T-helper 22 cell (primary cell): ENCODE data around the gene ARMCX2.
"Not testable (repeated sequence)": the region's sequence is repeated elsewhere in the genome, so short reads cannot be mapped to it uniquely, and the experiment has no call there.

ENCODE experiments used
- DNase-seq: peaks from one replicate; pipeline ENCODE4 v3.0.0-alpha.2; 2020; ENCODE audit warnings: low read depth

ARMCX2 gene

GRCh38 chrX:101659601-101660063, at the start of gene ARMCX2:
Gene ARMCX2 (minus strand): TSS chrX:101659850. CDS start chrX:101657588, 2,262 bp downstream.
- no peak for DNase-seq

- no peak for DNase-seq
Observed at GRCh38 chrX:101709384-101709783, 49.7 kb upstream of the ARMCX2 start.

DNA sequence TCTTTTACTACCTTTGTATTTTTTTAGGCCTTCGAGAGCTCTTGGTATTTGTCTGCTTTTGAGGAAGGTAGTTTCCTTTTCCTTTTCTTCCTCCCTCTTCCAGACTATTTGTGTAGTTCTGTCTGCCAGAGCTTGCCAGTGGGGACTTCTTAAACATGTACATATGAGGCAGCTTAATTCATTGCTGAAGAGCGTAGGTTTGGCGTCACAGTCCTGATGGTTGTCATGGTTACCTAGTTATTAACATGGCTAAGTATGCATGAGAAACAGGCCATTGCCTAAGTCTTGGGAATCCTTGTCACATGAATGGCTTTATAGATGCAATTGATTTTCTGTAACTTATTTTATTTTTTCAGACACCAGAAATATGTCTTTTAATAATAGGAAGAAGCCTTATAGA, 48.5 kb upstream of the ARMCX2 start:
- no peak for DNase-seq

- no peak for DNase-seq
Observed at GRCh38 chrX:101693476-101693875, 33.8 kb upstream of the ARMCX2 start.

DNA sequence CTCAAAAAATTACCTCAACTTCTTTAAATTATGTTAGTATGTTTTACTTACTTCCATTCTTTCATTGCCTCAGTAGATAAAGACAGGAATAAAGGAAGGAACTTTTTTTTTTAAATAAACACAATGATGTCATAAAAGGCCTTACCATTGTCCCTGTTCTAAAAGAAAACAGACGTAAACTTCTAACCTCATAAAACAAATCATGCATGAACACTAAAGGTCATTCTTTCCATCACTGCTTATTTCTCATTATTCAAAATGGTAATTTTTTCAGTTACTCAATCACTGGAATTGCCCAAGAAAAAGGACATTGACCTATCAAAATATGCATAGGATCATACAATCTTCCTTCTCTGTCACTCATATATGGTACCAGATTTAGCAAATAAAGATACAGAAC, 32.2 kb upstream of the ARMCX2 start:
- no peak for DNase-seq

GRCh38 chrX:101686574-101686973, 26.9 kb upstream of the ARMCX2 start:
- DNase-seq, result no peak

- no peak for DNase-seq
Observed at GRCh38 chrX:101685923-101686322, 26.3 kb upstream of the ARMCX2 start.

DNA sequence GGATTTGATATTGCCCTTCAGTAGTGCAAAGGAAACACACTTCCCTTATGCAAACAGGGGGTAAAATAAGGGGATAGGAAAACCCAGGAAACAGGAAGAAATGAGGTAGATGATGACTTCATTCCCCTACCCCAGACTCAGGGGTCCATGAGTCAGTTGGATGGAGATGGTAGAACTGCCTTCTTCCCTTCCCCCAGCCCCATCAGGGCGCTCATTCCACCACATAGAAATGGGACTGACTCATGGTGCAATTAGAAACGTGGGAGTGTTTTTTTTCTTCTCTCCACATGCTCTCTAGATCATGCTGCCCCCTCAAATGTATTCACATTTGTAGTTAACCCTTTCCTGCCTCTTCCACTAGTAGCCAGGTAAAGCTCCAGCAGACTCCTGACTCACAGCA, 23.1 kb upstream of the ARMCX2 start:
- DNase-seq, result no peak

DNA sequence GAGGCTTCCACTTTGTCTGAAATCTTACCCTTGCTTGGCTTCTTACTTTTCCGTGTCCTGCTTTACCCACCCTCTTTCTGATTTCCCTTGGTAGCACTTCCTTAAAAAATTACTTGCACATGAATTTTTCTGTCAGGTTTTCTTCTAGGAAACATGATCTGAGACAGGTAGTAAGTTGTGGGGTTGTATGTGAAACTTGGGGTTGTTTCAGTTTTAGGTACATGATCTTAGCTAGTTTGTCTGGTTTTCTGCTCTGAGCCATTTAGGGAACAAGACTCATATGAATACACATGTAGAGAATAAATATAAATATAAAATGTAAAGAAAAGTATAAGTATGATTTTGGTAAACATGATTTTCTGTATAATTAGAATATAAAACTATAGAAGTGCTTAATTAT, 17.4 kb upstream of the ARMCX2 start:
- no peak for DNase-seq

DNA sequence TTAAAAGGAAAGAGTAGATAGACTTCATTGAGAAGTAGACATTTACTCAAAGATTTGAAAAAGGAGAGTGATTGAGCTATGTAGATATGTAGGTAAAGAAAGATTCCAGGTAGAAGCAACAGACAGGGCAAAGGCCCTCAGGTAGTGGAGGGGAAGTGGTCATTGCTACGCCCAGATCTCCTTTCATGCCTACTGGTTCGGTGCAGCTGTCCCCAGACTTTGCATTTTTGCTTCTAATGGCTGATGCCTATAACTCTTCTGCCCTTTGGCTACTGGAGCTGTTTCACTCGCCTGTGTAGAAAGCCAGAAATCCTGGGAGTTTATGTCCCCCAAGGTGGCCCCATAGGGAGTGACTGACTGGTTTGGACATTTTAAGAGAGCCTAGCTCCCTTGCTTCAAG, 16.9 kb upstream of the ARMCX2 start:
- no peak for DNase-seq

DNA sequence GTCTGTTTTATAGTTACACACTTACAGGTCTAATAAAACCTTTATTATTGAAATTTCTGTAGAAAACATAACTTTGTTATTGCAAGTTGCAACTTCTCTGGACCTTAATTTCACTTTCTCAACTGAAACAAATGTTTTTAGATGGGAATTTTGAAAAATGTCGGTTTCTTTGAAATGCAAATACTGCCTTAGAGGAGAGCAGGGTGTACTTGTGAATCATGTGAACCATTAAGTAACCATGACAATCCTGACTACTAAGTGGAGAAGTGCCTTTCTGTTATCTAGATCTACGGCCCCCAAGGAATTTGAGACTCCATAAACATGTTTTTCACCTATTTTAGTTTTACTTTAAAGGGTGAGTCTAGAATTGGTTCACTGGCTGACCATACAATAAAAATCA, 8.5 kb upstream of the ARMCX2 start:
- DNase-seq, result no peak

DNA sequence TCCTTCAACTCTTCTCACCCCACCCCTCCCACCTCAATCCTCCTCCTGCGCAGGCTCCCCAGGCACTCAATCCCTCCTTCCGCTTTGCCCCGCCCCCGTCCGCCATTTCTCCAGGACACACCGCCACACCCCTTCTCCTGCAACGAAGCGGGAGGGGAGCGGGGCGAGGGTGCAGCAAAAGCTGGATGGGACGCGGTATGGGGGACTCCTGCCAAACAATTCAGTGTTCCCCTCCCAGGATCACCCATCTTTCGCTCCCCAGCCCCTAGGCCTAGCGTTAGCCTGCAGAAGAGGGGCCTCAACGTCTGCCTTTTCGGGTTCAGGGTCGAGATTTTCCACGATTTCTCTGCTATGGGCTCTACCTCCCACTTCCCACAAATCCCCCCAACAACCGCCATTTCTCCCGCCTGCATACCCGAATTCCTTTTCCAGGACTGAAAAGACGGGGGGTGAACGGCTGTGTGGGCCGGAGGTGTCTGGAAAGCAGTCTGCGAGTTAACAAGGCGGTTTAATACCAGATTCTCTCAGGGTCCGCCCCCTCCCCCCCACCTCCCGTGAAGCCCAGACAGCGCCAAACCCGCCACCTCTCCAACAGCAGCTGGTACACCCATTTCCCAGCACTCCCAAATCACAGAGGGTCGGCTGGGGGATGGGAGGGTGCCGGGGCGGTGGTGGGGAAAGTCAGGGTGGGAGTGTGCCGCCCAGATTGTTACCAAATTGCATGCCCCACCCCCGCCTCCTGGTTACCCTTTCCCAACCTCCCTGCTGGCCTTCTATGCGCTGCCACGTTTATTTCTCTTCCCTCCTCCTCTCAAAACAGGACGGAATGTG, 774 bp downstream of the ARMCX2 start:
- peak; percentile 39 for DNase-seq

- no peak for DNase-seq
Observed at GRCh38 chrX:101657495-101657894, 2.2 kb downstream of the ARMCX2 start.

DNA sequence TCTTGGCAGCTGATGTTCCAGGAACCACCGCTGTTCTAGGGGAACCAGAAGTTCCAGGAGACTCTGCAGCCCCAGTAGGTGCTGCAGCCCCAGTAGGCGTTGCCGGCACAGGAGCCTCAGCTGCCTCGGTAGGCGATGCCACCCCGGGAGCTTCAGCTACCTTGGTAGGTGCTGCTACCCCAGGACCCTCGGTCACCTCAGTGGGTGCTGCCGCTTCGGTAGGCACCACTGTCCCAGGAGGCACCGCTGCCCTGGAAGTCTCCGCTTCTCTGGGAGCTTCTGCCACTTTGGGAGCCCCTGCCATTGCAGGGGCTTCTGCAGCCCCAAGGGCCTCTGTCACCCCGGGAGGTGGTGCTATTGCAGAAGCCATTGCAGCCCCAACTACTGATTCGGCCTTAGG, 2.8 kb downstream of the ARMCX2 start:
- no peak for DNase-seq

DNA sequence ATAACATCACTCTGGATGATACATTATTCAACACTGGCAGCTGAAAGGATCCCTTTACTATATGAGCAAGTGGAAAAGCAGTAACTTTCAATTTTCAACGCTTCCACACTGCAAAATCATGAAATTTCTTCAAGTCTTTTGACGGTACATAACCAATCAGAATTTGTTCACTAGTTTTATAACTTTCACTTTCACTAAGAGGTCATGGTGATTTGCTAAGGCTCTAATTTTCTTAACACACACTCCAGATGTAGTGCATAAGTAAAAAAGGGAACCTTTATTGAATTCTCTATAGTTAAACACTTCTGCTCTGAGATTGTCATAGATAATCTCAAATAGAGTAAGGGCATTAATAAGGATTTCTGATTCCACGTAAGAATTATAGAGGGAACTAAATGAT, 4.1 kb downstream of the ARMCX2 start:
- DNase-seq, result no peak

DNA sequence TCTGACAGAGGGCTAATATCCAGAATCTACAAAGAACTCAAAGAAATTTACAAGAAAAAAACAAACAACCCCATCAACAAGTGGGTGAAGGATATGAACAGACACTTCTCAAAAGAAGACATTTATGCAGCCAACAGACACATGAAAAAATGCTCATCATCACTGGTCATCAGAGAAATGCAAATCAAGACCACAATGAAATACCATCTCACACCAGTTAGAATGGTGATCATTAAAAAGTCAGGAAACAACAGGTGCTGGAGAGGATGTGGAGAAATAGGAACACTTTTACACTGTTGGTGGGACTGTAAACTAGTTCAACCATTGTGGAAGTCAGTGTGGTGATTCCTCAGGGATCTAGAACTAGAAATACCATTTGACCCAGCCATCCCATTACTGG, 11.9 kb downstream of the ARMCX2 start:
- DNase-seq, result not testable (repeated sequence)

DNA sequence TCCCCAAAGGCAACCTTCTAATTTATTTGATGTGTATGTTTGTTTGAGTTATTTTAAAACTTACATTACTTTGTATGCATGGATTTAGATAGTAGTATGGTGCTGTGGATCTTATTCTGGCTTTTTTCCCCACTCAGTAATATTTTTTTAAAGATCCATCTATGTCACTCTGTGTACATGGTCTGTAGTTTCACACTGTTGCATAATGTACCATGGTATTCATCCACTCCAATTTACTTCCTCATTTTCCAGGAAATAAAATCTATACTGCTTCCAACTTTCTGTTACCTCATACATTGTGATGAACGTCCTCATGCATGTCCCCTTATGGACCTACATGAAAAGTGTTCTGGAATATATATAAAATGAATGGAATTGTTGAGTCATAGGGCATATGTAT, 17.6 kb downstream of the ARMCX2 start:
- DNase-seq, result no peak

DNA sequence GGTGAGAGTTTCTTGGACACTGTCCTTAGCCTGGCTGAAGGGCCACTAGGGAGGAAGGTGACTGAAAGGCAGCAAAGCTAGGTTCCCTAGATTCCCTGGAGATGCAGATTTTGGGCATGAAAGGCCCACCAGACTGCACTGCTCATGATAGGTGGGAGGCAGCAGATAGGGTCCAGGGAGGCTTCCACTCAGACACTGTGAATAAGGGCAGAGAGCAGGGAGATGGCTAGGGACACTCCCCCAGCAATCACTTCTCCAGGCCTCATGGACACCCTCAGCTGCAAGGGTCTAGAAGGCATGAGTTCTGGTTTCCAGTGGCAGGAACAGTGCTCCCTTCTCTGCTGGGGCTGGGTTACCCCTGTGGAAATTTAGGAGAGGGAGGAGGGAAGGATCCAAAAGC, 20.1 kb downstream of the ARMCX2 start:
- no peak for DNase-seq

GRCh38 chrX:101619364-101619763, 40.3 kb downstream of the ARMCX2 start:
- DNase-seq, result no peak

GRCh38 chrX:101617211-101618191, 42.1 kb downstream of the ARMCX2 start, which contains the start of gene ARMCX6:
Gene ARMCX6 (minus strand): TSS chrX:101618000. CDS start chrX:101616620, 1,380 bp downstream.
- peak; percentile 64 for DNase-seq

- DNase-seq, result no peak
Observed at GRCh38 chrX:101605728-101606127, 53.9 kb downstream of the ARMCX2 start.
